Left renal pelvis (tissue), 4 donors: ENCODE measurements around the gene GTPBP4. TPM values are rescaled to one million over a fixed set of nuclear protein-coding genes. Genes with fewer than 3 reads are reported as not detected.
"Not testable (repeated sequence)": the region's sequence is repeated elsewhere in the genome, so short reads cannot be mapped to it uniquely, and the experiment has no call there.

Experiments
- DNase-seq, 4 donors: peaks; one replicate each; pipeline ENCODE4 v3.0.0-alpha.2; 2013; ENCODE audit warnings: low read depth in 4 of 4, low spot score in 3 of 4
- polyA plus RNA-seq, 4 donors: library from polyadenylated mRNA; unstranded; fragments of 120-200 nt; gene quantifications; one replicate each; pipeline ENCODE4 v1.2.1, GENCODE V29; 2013; ENCODE audit not compliant: insufficient read length in 4 of 4

Gene GTPBP4
- polyA plus RNA-seq, 4 donors, result 48.1 to 72.3 (median 66.2) TPM

DNA sequence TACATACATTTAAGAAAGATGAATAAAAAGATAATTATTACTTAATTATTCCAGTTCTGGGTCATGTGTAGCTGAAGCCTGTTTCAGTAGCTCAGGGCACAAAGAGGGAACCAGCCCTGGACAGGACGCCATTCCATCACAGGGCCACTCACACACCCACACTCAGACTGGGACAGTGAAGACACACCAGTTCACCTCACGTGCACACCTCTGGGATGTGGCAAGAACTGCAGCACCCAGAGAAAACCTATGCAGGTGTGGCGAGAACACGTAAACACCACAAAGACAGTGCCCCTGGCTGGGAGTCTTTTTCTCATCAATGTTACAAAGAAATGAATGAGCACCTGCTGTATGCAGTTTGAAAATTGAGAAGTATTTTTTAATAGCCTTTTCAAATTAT is 62.3 kb downstream of the GTPBP4 start:
- DNase-seq, result no peak

DNA sequence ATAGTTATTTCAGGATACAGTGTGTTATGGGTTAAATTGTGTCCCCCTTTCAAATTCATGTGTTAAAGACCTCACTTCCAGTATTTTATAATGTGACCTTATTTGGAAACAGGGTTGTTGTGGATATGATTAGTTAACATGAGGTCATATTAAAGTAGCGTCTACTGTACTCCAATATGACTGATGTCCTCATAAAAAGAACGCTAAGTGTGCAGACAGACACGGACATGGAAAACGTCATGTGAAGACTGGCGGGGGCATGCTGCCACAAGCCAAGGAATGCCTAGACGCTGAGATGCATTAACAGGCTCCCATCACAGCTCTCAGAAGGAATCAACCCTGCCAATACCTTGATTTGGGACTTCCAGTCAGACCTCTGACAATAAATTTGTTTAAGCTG is 66.5 kb downstream of the GTPBP4 start:
- no peak for DNase-seq

DNA sequence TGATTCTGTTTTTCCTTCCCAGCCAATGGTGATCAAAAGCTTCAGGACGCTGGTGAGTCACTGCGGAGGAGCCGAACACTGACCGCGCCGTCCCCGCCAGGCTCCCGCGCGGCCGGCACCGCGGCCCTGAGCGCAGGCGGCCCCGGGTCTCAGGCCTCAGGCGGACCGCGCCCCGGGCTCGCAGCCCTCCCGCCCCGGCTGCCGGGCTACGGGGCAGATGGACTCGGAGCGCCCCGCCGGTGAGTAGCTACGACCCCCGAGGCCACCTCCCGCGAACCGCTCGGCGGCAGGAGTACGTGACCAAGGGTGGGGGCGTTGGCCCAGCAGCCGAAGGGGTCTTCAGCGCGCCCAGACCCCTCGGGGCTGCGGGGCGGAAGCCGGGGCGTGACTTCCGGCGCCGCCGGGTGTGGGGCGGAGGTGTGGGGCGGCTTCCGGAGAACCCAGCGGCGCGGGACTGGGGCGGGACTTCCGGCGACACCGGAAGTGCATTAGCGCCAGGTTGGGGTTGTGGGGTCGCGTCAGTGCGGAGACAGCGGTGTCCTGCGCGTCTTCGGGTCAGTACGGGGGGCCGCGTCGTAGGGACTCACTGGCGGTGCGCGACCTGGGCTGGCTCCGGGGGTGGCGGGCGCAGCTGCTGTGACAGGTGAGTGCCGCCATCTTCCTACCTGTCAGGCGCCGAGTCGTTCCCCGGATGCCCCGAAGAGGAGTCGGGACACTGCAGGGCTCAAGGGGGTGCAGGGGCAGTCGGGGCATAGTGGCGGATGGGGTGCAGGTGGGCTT is 68.3 kb downstream of the GTPBP4 start, which contains the start of gene WDR37:
Gene WDR37 (plus strand): TSS at position 60 of the 780 bp plus-strand sequence. CDS start 15,771 bp downstream, outside the sequence.
- peak; percentile 58 to 70 (median 62) for DNase-seq

DNA sequence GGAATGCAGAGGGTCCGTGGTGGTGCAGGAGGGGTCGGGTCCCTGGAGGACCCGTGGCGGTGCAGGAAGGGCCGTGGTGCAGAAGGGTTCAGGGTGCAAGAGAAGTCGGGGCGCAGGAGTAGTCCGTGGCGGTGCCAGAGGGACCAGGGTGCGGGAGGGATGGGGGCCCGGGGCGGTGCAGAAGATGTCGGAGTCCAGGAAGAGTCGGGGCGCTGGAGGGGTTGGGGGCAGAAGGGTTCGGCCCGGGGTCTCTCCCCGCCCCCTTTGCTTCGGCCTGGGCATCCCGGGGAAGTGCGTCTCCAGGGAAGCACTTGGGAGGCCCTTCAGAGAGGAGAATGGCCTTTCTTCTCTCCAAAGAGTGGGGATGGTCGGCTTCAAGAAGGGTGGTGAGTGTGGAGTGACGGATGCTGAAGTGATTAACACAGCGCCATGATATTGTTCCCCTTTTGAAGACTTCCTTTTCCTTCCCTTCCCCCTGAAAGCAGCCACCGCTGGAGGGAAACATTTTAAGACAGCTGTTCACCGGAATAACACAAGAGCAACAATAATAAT is 68.9 kb downstream of the GTPBP4 start:
- no peak for DNase-seq

DNA sequence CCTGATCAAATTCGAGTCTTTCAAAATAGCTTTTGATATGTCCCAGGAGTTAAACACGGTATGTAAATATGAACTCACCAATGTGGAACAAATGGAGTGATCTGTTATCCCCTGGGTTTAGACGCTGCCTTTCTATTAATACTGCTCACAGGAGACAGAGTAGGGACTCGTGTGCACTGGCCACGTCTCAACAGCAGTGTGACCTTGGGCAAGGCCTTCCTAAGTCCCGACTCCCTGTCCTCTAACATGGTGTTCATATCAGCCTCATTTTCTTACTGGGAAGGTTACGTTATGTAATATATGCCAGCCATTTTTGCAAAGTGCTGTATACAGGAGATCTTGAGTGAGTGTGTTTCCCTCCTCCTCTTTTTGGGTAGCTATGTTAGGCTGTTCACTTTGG is 69.8 kb downstream of the GTPBP4 start:
- DNase-seq, result no peak

DNA sequence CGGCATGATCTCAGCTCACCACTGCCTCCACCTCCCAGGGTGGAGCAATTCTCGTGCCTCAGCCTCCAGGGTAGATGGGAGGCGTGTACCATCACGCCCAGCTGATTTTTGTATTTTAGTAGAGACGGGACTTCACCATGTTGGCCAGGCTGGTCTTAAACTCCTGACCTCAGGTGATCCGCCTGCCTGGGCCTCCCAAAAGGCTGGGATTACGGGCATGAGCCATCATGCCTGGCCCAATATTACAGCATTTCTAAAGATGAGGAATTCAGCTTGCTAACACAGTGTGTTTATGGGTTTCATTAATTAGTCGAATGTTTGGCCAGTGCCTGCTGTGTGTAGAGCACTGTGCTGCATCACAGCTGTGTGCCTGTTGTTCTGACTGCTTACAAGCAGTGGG is 71.7 kb downstream of the GTPBP4 start:
- DNase-seq, result no peak

DNA sequence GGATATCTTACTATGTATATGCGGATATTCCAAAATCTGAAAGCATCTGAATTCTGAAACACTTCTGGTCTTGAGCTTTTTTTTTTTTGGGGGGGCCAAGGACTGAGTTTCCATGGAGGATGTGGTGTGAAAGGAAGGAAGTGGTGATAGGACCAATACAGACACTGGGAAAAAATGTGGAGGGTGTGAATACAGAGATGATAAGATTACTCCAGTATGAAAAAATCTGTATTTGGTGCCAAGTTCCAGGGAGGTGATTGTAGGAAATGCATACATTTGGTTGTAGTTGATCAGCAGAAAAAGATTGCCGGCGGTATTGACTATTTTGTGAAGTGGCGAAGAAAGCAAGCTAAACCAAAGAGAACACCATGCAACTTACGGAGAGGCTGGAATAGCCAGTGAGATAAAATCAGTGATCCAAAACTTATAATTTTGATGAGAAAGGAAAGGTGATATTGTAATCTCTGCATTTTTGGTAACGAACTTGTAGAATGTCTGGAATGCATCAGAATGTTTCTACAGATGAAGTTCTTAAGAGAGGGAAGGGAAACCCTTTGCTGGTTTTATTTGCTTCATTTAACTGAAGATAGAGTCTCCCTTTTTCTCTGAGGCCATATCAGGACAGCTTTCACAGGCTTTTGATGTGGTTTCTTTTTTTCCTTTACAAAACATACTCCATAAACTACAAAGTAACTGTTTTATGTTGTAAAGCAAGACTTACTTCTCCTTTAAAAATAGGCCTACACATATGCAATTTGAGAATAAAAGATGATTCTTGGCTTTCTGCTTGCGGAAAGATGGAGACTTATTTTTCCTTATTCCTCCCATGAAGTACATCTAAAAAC is 73.9 kb downstream of the GTPBP4 start:
- no peak for DNase-seq

DNA sequence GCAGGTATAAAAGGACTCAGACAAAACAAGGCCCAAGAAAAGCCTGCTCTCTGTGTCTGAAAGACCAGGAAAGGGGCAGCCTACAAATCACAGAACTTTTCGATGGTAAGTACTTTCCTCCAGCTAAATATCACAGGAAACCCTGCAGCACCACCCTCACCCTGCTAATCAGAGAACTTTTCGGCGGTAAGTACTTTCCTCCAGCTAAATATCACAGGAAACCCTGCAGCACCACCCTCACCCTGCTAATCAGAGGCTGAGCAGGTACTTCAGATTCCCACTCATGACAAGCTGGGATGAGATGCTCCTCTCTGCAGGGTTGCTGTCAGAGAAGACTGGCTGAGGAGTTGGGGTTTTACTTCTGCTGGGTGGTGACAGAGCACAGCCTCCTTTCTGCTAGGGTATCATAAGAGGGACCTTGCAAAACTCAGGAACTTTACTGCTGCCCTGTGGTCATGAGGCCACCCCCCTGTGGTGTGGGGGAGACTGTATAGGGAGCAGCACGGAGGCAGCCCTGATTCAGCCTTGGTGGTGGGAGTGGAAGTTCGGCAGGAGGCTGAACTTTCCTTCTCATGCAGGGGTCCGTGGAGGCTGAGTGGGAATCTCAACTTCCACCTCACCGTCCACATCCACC is 75.1 kb downstream of the GTPBP4 start:
- no peak for DNase-seq

DNA sequence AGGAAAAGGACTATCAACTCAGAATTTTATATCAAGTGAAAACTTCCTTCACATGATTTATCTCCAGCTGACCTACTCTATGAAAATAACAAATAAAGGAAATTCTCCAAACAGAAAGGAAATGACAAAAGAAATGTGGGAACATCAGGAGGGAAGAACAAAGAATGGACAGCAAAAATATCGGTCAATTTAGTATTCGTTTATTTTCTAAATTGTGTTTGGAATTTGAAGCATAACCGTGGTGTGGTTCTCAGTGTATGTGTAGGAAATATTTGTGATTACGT is 76.7 kb downstream of the GTPBP4 start:
- no peak for DNase-seq

DNA sequence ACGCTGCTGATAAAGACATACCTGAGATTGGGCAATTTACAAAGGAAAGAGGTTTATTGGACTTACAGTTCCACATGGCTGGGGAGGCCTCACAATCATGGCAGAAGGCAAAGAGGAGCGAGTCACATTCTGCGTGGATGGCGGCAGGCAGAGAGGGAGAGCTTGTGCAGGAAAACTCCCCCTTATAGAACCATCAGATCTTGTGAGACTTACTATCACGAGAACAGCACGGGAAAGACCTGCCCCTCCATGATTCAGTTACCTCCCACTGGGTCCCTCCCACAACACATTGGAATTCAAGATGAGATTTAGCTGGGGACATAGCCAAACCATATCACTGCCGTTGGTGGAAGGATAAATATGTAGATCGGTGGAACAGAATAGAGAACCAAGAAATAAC is 78.5 kb downstream of the GTPBP4 start:
- DNase-seq, result not testable (repeated sequence)

DNA sequence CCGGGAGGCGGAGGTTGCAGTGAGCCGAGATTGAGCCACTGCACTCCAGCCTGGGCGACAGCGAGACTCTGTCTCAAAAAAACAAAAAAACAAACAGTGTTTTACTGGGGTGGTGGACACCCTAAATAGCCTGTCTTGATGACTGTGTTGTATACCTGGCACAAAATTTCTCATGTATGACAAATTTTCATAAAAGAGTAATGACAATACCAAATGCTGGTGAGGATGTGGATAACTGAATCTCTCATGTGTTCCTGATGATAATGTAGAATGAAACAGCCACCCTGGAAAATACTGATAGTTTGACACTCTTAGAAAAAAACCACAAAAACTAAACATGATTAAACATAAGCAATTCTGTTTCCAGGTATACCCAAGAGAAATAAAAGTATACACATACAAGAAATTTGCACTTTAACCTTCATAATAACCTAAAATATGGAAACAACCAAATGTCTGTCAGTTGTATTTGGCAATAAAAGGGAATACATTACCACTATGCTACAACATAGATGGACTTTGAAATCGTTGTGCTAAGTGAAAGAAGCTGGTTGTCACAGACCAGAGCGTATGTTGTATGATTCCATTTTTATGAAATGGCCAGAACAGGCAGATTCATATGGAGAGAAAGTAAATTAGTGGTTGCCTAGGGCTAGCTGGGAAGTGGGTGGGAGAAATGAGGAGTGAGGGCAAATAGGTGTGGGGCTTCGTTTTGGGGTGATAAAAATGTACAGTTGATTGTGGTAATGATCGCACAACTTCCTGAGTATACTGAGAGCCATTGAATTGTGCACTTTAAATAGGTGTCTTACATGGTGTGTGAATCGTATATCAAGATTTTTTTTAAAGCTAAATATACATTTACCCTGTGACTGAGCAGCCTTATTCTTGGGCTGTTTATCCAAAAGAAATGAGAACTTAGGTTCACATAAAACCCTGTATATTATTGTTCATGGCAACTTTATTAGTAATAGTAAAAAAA is 80.4 kb downstream of the GTPBP4 start:
- DNase-seq, result no peak

Other genes with a start within 250 kb of the GTPBP4 start
- 10 to 100 TPM; 25.6 to 53.0 (median 44.6) TPM for gene LARP4B, start 56.7 kb upstream of the GTPBP4 start, polyA plus RNA-seq
- under 1 TPM in 1 of 4 donors, not detected in 3; 0.33 TPM for gene IDI2, start 37.4 kb downstream of the GTPBP4 start, polyA plus RNA-seq
- 10 to 100 TPM; 49.0 to 81.4 (median 70.4) TPM for gene IDI1, start 60.7 kb downstream of the GTPBP4 start, polyA plus RNA-seq
- gene WDR37, start 68.0 kb downstream of the GTPBP4 start, polyA plus RNA-seq, result 10 to 100 TPM; 12.6 to 19.4 (median 15.1) TPM